Astrocyte (in vitro differentiated cells and primary cell): Measurements from ENCODE around the gene RNF26. TPM values are rescaled to one million over a fixed set of nuclear protein-coding genes. Genes with fewer than 3 reads are reported as not detected.

Source experiments
- DNase-seq: peaks from one replicate; pipeline ENCODE4 v3.0.0-alpha.2; 2010; ENCODE audit warnings: low read depth
- FAIRE-seq: peaks from 2 replicates; lab custom pipeline; 2011; peaks lifted over from hg19 to GRCh38; lab: Jason Lieb, UNC
- H2AFZ ChIP-seq: 2 replicates; pipeline ENCODE4 v1.6.0; 2012; ENCODE audit warnings: low read depth, low read length, inconsistent platforms
- H3K27ac ChIP-seq: 2 replicates; pipeline ENCODE4 v1.5.1; 2011; ENCODE audit warnings: low read depth, low read length, inconsistent platforms
- H3K27me3 ChIP-seq: 2 replicates; pipeline ENCODE4 v1.6.0; 2011; ENCODE audit warnings: low read length, inconsistent platforms; ENCODE audit not compliant: insufficient read depth
- H3K36me3 ChIP-seq: 2 replicates; pipeline ENCODE4 v1.5.1; 2011; ENCODE audit warnings: low read length, inconsistent platforms; ENCODE audit not compliant: insufficient read depth
- H3K4me1 ChIP-seq: 2 replicates; pipeline ENCODE4 v1.5.1; 2011; ENCODE audit warnings: low read length, inconsistent platforms; ENCODE audit not compliant: insufficient read depth
- H3K4me2 ChIP-seq: 2 replicates; pipeline ENCODE4 v1.6.0; 2012; ENCODE audit warnings: low read length, inconsistent platforms
- H3K4me3 ChIP-seq: 2 replicates; pipeline ENCODE4 v1.5.1; 2011; ENCODE audit warnings: low read depth, mild to moderate bottlenecking, low read length, inconsistent platforms; ENCODE audit not compliant: insufficient read depth
- H3K79me2 ChIP-seq: 2 replicates; pipeline ENCODE4 v1.6.0; 2012; ENCODE audit warnings: mild to moderate bottlenecking, low read length, inconsistent platforms; ENCODE audit not compliant: insufficient read depth
- H3K9ac ChIP-seq: 2 replicates; pipeline ENCODE4 v1.6.0; 2012; ENCODE audit warnings: mild to moderate bottlenecking, low read length, inconsistent platforms
- H3K9me3 ChIP-seq: 2 replicates; pipeline ENCODE4 v1.5.1; 2012; ENCODE audit warnings: low read depth, mild to moderate bottlenecking, low read length, inconsistent platforms; ENCODE audit not compliant: insufficient read depth
- H4K20me1 ChIP-seq: 2 replicates; pipeline ENCODE4 v1.6.0; 2012; ENCODE audit warnings: low read length, inconsistent platforms; ENCODE audit not compliant: insufficient read depth
- H3K27ac Mint-ChIP-seq: one replicate; pipeline ENCODE4 v1.8.0; 2021; ENCODE audit warnings: mild to moderate bottlenecking, mixed read lengths; ENCODE audit not compliant: unreplicated experiment
- H3K27me3 Mint-ChIP-seq: one replicate; pipeline ENCODE4 v1.8.0; 2021; ENCODE audit warnings: low read depth, mixed read lengths; ENCODE audit not compliant: unreplicated experiment
- H3K36me3 Mint-ChIP-seq: one replicate; pipeline ENCODE4 v1.8.0; 2021; ENCODE audit warnings: low read depth, mixed read lengths; ENCODE audit not compliant: unreplicated experiment
- H3K4me1 Mint-ChIP-seq: one replicate; pipeline ENCODE4 v1.8.0; 2021; ENCODE audit warnings: low read depth, mixed read lengths; ENCODE audit not compliant: unreplicated experiment
- H3K4me3 Mint-ChIP-seq: one replicate; pipeline ENCODE4 v1.8.0; 2021; ENCODE audit warnings: mild to moderate bottlenecking, moderate library complexity, mixed read lengths; ENCODE audit not compliant: unreplicated experiment
- H3K9me3 Mint-ChIP-seq: one replicate; pipeline ENCODE4 v1.8.0; 2021; ENCODE audit warnings: mild to moderate bottlenecking, mixed read lengths; ENCODE audit not compliant: unreplicated experiment
- CTCF ChIP-seq: IDR thresholded peaks from 2 replicates; pipeline ENCODE4 v1.5.1; 2011; ENCODE audit warnings: low read depth, mild to moderate bottlenecking, inconsistent platforms, low read length, moderate library complexity; ENCODE audit not compliant: insufficient read depth
- EZH2 ChIP-seq: IDR thresholded peaks from 2 replicates; pipeline ENCODE4 v1.6.1; 2012; ENCODE audit warnings: mild to moderate bottlenecking, low read length, inconsistent platforms; ENCODE audit not compliant: insufficient read depth
- total RNA-seq: library from RNA; stranded (reverse); gene quantifications from 2 replicates; pipeline ENCODE4 v1.2.1, GENCODE V29; 2021

The RNF26 gene
- total RNA-seq, 1 donor from 2014 or later: 31.8 TPM

- Histone ChIP-seq H3K4me2 (no peak overlapping the region), H3K4me3 (no peak overlapping the region), H3K27me3 (no peaks in the 10 kb centered on the region), H2AFZ (no peak overlapping the region), H3K36me3 (no peaks in the 10 kb centered on the region), H3K9ac (no peak overlapping the region), H3K4me1 (peaks cover 32% of the 10 kb centered on the region), H3K79me2 (no peaks in the 10 kb centered on the region), H3K27ac (no peak overlapping the region), H4K20me1 (no peaks in the 10 kb centered on the region), H3K9me3 (no peaks in the 10 kb centered on the region)
- peak overlapping the region; percentile 29 for H3K4me3 Mint-ChIP-seq
- FAIRE-seq (no peak), DNase-seq (no peak)
- H3K27ac Mint-ChIP-seq: no peak overlapping the region
- no peaks in the 10 kb centered on the region for H3K27me3 Mint-ChIP-seq
- H3K4me1 Mint-ChIP-seq: peaks cover 18% of the 10 kb centered on the region
- no peak for TF ChIP-seq CTCF
- H3K36me3 Mint-ChIP-seq: no peaks in the 10 kb centered on the region
- H3K9me3 Mint-ChIP-seq: no peaks in the 10 kb centered on the region
These were observed 11.3 kb upstream of the RNF26 start for GRCh38 chr11:119322921-119323531.

- TF ChIP-seq EZH2 (no peak), CTCF (peak; percentile 82)
- H3K9ac ChIP-seq: no peak overlapping the region
- peaks cover 26% of the 10 kb centered on the region for H3K4me1 ChIP-seq
- H3K4me2 ChIP-seq: no peak overlapping the region
- H4K20me1 ChIP-seq: no peaks in the 10 kb centered on the region
- H3K4me1 Mint-ChIP-seq: peaks cover 17% of the 10 kb centered on the region
- H2AFZ ChIP-seq: no peak overlapping the region
- no peaks in the 10 kb centered on the region for H3K9me3 Mint-ChIP-seq
- H3K27ac Mint-ChIP-seq: no peak overlapping the region
- H3K4me3 Mint-ChIP-seq: peak overlapping the region; percentile 29
- no peaks in the 10 kb centered on the region for H3K36me3 Mint-ChIP-seq
- H3K27ac ChIP-seq: no peak overlapping the region
- no peaks in the 10 kb centered on the region for H3K36me3 ChIP-seq
- H3K4me3 ChIP-seq: no peak overlapping the region
- no peaks in the 10 kb centered on the region for H3K27me3 ChIP-seq
- DNase-seq (no peak), FAIRE-seq (no peak)
- no peaks in the 10 kb centered on the region for H3K9me3 ChIP-seq
- H3K79me2 ChIP-seq: no peaks in the 10 kb centered on the region
- H3K27me3 Mint-ChIP-seq: no peaks in the 10 kb centered on the region
These were observed 10.7 kb upstream of the RNF26 start for GRCh38 chr11:119323532-119324033.

GRCh38 chr11:119324189-119324588, 10.1 kb upstream of the RNF26 start:
- no peak overlapping the region for H3K4me3 ChIP-seq
- H4K20me1 ChIP-seq: no peaks in the 10 kb centered on the region
- Mint-ChIP-seq H3K27ac (no peak overlapping the region), H3K4me3 (no peak overlapping the region), H3K4me1 (peaks cover 12% of the 10 kb centered on the region), H3K9me3 (no peaks in the 10 kb centered on the region), H3K27me3 (no peaks in the 10 kb centered on the region), H3K36me3 (no peaks in the 10 kb centered on the region)
- FAIRE-seq: no peak
- H3K9ac ChIP-seq: no peak overlapping the region
- H3K4me2 ChIP-seq: no peak overlapping the region
- H3K36me3 ChIP-seq: no peaks in the 10 kb centered on the region
- H3K9me3 ChIP-seq: no peaks in the 10 kb centered on the region
- H2AFZ ChIP-seq: no peak overlapping the region
- no peak for DNase-seq
- TF ChIP-seq CTCF (no peak), EZH2 (no peak)
- peaks cover 20% of the 10 kb centered on the region for H3K4me1 ChIP-seq
- no peaks in the 10 kb centered on the region for H3K79me2 ChIP-seq
- H3K27ac ChIP-seq: no peak overlapping the region
- H3K27me3 ChIP-seq: no peaks in the 10 kb centered on the region
